Measurements from ENCODE around the gene PVALEF.
A peak's percentile ranks its signal among the peaks of the same experiment; 100 is the strongest.

The PVALEF gene

DNA sequence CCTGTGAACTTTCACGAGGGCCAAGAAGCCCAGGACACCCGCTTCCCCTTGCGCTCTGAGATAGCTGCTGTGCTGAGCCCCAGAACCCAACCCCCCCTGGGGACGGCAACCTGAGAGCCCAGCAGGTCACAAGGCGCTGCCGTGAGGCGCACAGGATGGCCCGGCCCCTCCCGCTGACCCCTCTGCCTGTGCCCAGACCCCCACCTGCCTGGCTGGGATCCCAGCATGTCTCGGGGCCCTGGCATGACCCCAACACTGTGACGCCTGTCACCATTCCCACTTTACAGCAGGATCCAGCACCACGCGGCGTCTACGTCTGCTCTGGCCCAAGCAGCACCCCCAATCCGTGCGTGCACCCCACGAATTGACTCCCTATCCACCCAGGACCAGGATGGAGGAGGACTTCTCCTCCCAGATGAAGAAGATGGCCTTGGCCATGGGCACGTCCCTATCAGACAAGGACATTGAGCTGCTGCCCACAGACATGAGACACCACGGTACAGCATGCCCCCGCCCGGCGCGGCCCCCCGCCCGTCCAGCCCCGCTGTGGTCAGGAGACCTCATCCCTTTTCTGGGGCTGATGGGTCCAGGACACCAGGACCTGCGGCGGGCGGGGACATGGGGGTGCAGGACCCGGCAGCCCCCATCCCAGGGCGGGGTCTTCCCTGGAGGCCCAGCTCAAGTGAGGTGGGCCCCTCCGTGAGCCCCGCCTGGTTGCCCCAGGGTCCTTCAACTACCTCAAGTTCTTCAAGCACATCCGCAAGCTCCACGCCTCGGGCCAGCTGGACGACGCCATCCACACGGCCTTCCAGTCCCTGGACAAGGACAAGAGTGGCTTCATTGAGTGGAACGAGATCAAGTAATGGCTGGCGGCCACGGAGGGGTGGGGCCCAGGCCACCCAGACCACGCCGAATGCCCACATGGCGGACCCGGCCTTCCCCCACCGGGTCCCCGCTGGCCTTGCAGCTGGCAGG is 15.8 kb downstream of the PVALEF start:
- H3K4me2 ChIP-seq (ENCODE audit: insufficient read depth, low read length, poor library complexity, severe bottlenecking), result no peak overlapping the region
- peak overlapping the region; percentile 89 for H3K23ac ChIP-seq (ENCODE audit: low read depth, low read length, poor library complexity)
- no peak overlapping the region for H2BK5ac ChIP-seq (ENCODE audit: low read length)
- peak overlapping the region; percentile 87 for H3K18ac ChIP-seq (ENCODE audit: low read length)
- H3K4me3 ChIP-seq (ENCODE audit: low read length in 2 of 2), result no peak overlapping the region
- peak overlapping the region; percentile 95 for H2AK5ac ChIP-seq (ENCODE audit: low read depth, low read length)
- H3K14ac ChIP-seq (ENCODE audit: low read length), result no peak overlapping the region
- H3K4me1 ChIP-seq (ENCODE audit: control insufficient read depth in 2 of 2, insufficient read depth in 1 of 2, low read depth in 1 of 2, low read length in 2 of 2), result peaks cover 0 to 3% of the 10 kb centered on the region in 2 donors
- H3K4ac ChIP-seq (ENCODE audit: low read length), result peak overlapping the region; percentile 11
- H2BK120ac ChIP-seq (ENCODE audit: low read depth, low read length), result no peak overlapping the region
- peaks cover 0 to 4% of the 10 kb centered on the region in 2 donors for H3K9me3 ChIP-seq (replicated peaks in 1 of 2; ENCODE audit: control insufficient read depth in 2 of 2, insufficient read depth in 1 of 2, low read depth in 1 of 2, low read length in 2 of 2)
- H3K27me3 ChIP-seq (ENCODE audit: control insufficient read depth in 3 of 3, insufficient read depth in 3 of 3, low read depth in 1 of 3, low read length in 3 of 3), result no peaks in the 10 kb centered on the region
- no peak overlapping the region for H4K91ac ChIP-seq (ENCODE audit: low read depth, low read length, poor library complexity)
- no peak overlapping the region for H2AFZ ChIP-seq (ENCODE audit: low read length)
- no CpG with 5 or more reads among the region's 49 CpGs for WGBS, 2 donors (ENCODE audit: extremely low coverage in 2 of 2, insufficient read length in 2 of 2, insufficient replicate concordance in 1 of 2)
- H3K27ac ChIP-seq (replicated peaks; ENCODE audit: low read length), result no peak overlapping the region
- peak overlapping the region; percentile 49 for H2BK15ac ChIP-seq (ENCODE audit: low read length)
- H2BK12ac ChIP-seq (ENCODE audit: low read length), result peak overlapping the region; percentile 73
- no peaks in the 10 kb centered on the region for H3K36me3 ChIP-seq (replicated peaks in 1 of 2; ENCODE audit: control insufficient read depth in 2 of 2, insufficient read depth in 2 of 2, low read length in 2 of 2)
- H4K8ac ChIP-seq (ENCODE audit: low read depth, low read length), result peak overlapping the region; percentile 65
- H3K79me1 ChIP-seq (ENCODE audit: low read depth, low read length), result peaks cover 4% of the 10 kb centered on the region
- H3K9ac ChIP-seq (ENCODE audit: low read depth, low read length, poor library complexity), result peak overlapping the region; percentile 9
- DNase-seq (ENCODE audit: low spot score), result no peak

DNA sequence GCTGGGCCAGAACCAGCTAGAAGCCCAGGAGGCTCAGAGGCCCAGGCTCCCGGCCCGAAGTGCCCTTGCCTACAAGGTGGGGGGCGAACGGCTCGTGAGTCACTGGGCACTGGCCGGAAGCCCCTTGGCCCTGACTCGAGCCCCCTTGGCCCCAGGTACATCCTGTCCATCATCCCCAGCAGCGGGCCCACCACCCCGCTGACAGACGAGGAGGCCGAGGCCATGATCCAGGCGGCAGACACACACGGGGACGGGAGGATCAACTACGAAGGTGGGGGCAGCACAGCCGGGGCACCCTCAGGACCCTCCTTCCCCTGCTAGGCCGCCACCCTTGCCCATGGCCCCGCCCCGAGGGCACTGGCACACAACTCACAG is 16.5 kb downstream of the PVALEF start:
- Histone ChIP-seq H2BK5ac (ENCODE audit: low read length) (no peak overlapping the region), H3K36me3 (replicated peaks in 1 of 2; ENCODE audit: control insufficient read depth in 2 of 2, insufficient read depth in 2 of 2, low read length in 2 of 2) (no peaks in the 10 kb centered on the region), H3K27ac (replicated peaks; ENCODE audit: low read length) (no peak overlapping the region), H3K79me1 (ENCODE audit: low read depth, low read length) (peaks cover 4% of the 10 kb centered on the region), H3K14ac (ENCODE audit: low read length) (no peak overlapping the region), H2AFZ (ENCODE audit: low read length) (no peak overlapping the region), H3K23ac (ENCODE audit: low read depth, low read length, poor library complexity) (peak overlapping the region; percentile 20), H3K9me3 (replicated peaks in 1 of 2; ENCODE audit: control insufficient read depth in 2 of 2, insufficient read depth in 1 of 2, low read depth in 1 of 2, low read length in 2 of 2) (peaks cover 0 to 4% of the 10 kb centered on the region in 2 donors), H3K4me2 (ENCODE audit: insufficient read depth, low read length, poor library complexity, severe bottlenecking) (no peak overlapping the region), H3K4me3 (ENCODE audit: low read length in 2 of 2) (no peak overlapping the region), H3K9ac (ENCODE audit: low read depth, low read length, poor library complexity) (no peak overlapping the region), H3K4me1 (ENCODE audit: control insufficient read depth in 2 of 2, insufficient read depth in 1 of 2, low read depth in 1 of 2, low read length in 2 of 2) (peaks cover 0 to 3% of the 10 kb centered on the region in 2 donors), H2BK15ac (ENCODE audit: low read length) (no peak overlapping the region), H2AK5ac (ENCODE audit: low read depth, low read length) (peak overlapping the region; percentile 95), H2BK120ac (ENCODE audit: low read depth, low read length) (no peak overlapping the region), H4K8ac (ENCODE audit: low read depth, low read length) (no peak overlapping the region), H3K4ac (ENCODE audit: low read length) (no peak overlapping the region), H2BK12ac (ENCODE audit: low read length) (peak overlapping the region; percentile 73), H4K91ac (ENCODE audit: low read depth, low read length, poor library complexity) (no peak overlapping the region), H3K27me3 (ENCODE audit: control insufficient read depth in 3 of 3, insufficient read depth in 3 of 3, low read depth in 1 of 3, low read length in 3 of 3) (no peaks in the 10 kb centered on the region), H3K18ac (ENCODE audit: low read length) (peak overlapping the region; percentile 71)
- WGBS, 2 donors (ENCODE audit: extremely low coverage in 2 of 2, insufficient read length in 2 of 2, insufficient replicate concordance in 1 of 2), result no CpG with 5 or more reads among the region's 19 CpGs
- no peak for DNase-seq (ENCODE audit: low spot score)

DNA sequence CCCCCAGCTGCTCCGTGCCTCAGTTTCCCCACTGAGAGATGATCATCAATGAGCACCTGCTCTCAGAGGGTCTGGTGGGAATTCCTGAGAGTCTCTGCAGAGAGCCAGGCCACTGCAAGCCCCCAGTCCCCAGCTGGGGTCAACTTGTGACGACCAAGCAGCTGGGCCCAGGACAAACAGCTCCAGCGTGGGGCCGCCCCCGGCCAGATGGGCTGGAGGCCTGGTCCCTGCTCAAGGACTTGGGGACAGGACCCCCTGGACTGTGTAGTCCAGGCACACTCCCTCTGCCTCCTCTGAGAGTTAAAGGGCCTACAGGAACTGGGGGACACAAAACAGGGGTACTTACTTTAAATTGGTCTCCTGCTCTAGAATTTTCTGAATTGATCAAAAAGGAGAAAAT is 17.3 kb downstream of the PVALEF start:
- Histone ChIP-seq H3K36me3 (replicated peaks in 1 of 2; ENCODE audit: control insufficient read depth in 2 of 2, insufficient read depth in 2 of 2, low read length in 2 of 2) (peaks cover 0 to 3% of the 10 kb centered on the region in 2 donors), H3K9ac (ENCODE audit: low read depth, low read length, poor library complexity) (no peak overlapping the region), H3K23ac (ENCODE audit: low read depth, low read length, poor library complexity) (no peak overlapping the region), H4K8ac (ENCODE audit: low read depth, low read length) (no peak overlapping the region), H2AFZ (ENCODE audit: low read length) (no peak overlapping the region), H3K4me1 (ENCODE audit: control insufficient read depth in 2 of 2, insufficient read depth in 1 of 2, low read depth in 1 of 2, low read length in 2 of 2) (peaks cover 0 to 3% of the 10 kb centered on the region in 2 donors), H3K18ac (ENCODE audit: low read length) (no peak overlapping the region), H3K4ac (ENCODE audit: low read length) (no peak overlapping the region), H3K4me2 (ENCODE audit: insufficient read depth, low read length, poor library complexity, severe bottlenecking) (no peak overlapping the region), H3K27me3 (ENCODE audit: control insufficient read depth in 3 of 3, insufficient read depth in 3 of 3, low read depth in 1 of 3, low read length in 3 of 3) (no peaks in the 10 kb centered on the region), H2BK5ac (ENCODE audit: low read length) (no peak overlapping the region), H3K14ac (ENCODE audit: low read length) (no peak overlapping the region), H2BK12ac (ENCODE audit: low read length) (no peak overlapping the region), H3K9me3 (replicated peaks in 1 of 2; ENCODE audit: control insufficient read depth in 2 of 2, insufficient read depth in 1 of 2, low read depth in 1 of 2, low read length in 2 of 2) (peaks cover 0 to 4% of the 10 kb centered on the region in 2 donors), H3K4me3 (ENCODE audit: low read length in 2 of 2) (no peak overlapping the region), H2BK120ac (ENCODE audit: low read depth, low read length) (no peak overlapping the region), H2AK5ac (ENCODE audit: low read depth, low read length) (no peak overlapping the region), H3K79me1 (ENCODE audit: low read depth, low read length) (peaks cover 4% of the 10 kb centered on the region), H3K27ac (replicated peaks; ENCODE audit: low read length) (no peak overlapping the region), H4K91ac (ENCODE audit: low read depth, low read length, poor library complexity) (no peak overlapping the region), H2BK15ac (ENCODE audit: low read length) (no peak overlapping the region)
- no CpG with 5 or more reads among the region's 5 CpGs for WGBS, 2 donors (ENCODE audit: extremely low coverage in 2 of 2, insufficient read length in 2 of 2, insufficient replicate concordance in 1 of 2)
- DNase-seq (ENCODE audit: low spot score), result no peak

DNA sequence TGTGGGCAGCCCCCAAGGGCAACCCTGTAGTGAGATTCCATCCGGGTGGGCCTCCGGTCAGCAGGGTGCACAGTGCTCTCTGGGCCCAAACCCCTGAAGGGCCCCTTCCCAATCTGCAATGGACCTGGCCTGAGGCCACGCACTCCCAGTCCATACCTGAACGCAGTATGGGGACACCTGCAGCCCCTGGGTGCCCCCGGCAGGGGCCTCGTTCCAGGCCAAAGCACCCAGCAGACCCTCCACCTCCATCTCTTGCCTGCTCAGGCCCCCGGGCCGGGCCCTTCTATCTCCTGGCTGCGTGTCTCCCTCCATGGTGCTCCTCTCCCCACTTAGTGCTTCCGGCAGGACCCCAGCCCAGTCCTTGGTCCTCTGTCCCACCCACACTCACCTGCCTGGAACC is 18.0 kb downstream of the PVALEF start:
- H2BK15ac ChIP-seq (ENCODE audit: low read length), result peak overlapping the region; percentile 49
- no peak overlapping the region for H4K91ac ChIP-seq (ENCODE audit: low read depth, low read length, poor library complexity)
- no peak overlapping the region for H3K27ac ChIP-seq (replicated peaks; ENCODE audit: low read length)
- no peak overlapping the region for H2BK12ac ChIP-seq (ENCODE audit: low read length)
- no peak overlapping the region for H2AFZ ChIP-seq (ENCODE audit: low read length)
- no peaks in the 10 kb centered on the region for H3K27me3 ChIP-seq (ENCODE audit: control insufficient read depth in 3 of 3, insufficient read depth in 3 of 3, low read depth in 1 of 3, low read length in 3 of 3)
- no peak overlapping the region for H3K23ac ChIP-seq (ENCODE audit: low read depth, low read length, poor library complexity)
- H2BK120ac ChIP-seq (ENCODE audit: low read depth, low read length), result peak overlapping the region; percentile 61
- H3K9me3 ChIP-seq (replicated peaks in 1 of 2; ENCODE audit: control insufficient read depth in 2 of 2, insufficient read depth in 1 of 2, low read depth in 1 of 2, low read length in 2 of 2), result peaks cover 0 to 4% of the 10 kb centered on the region in 2 donors
- peaks cover 4% of the 10 kb centered on the region for H3K79me1 ChIP-seq (ENCODE audit: low read depth, low read length)
- H3K4me3 ChIP-seq (ENCODE audit: low read length in 2 of 2), result no peak overlapping the region
- no peak overlapping the region for H2BK5ac ChIP-seq (ENCODE audit: low read length)
- no CpG with 5 or more reads among the region's 10 CpGs for WGBS, 2 donors (ENCODE audit: extremely low coverage in 2 of 2, insufficient read length in 2 of 2, insufficient replicate concordance in 1 of 2)
- peaks cover 4% of the 10 kb centered on the region in 2 donors for H3K36me3 ChIP-seq (replicated peaks in 1 of 2; ENCODE audit: control insufficient read depth in 2 of 2, insufficient read depth in 2 of 2, low read length in 2 of 2)
- no peak overlapping the region for H3K9ac ChIP-seq (ENCODE audit: low read depth, low read length, poor library complexity)
- H2AK5ac ChIP-seq (ENCODE audit: low read depth, low read length), result no peak overlapping the region
- H3K4me1 ChIP-seq (ENCODE audit: control insufficient read depth in 2 of 2, insufficient read depth in 1 of 2, low read depth in 1 of 2, low read length in 2 of 2), result peaks cover 0 to 3% of the 10 kb centered on the region in 2 donors
- no peak overlapping the region for H3K14ac ChIP-seq (ENCODE audit: low read length)
- no peak for DNase-seq (ENCODE audit: low spot score)
- no peak overlapping the region for H3K4me2 ChIP-seq (ENCODE audit: insufficient read depth, low read length, poor library complexity, severe bottlenecking)
- no peak overlapping the region for H3K18ac ChIP-seq (ENCODE audit: low read length)
- H4K8ac ChIP-seq (ENCODE audit: low read depth, low read length), result peak overlapping the region; percentile 43
- H3K4ac ChIP-seq (ENCODE audit: low read length), result no peak overlapping the region
